ENCODE measurements around the gene CEP85.

CEP85 gene

DNA sequence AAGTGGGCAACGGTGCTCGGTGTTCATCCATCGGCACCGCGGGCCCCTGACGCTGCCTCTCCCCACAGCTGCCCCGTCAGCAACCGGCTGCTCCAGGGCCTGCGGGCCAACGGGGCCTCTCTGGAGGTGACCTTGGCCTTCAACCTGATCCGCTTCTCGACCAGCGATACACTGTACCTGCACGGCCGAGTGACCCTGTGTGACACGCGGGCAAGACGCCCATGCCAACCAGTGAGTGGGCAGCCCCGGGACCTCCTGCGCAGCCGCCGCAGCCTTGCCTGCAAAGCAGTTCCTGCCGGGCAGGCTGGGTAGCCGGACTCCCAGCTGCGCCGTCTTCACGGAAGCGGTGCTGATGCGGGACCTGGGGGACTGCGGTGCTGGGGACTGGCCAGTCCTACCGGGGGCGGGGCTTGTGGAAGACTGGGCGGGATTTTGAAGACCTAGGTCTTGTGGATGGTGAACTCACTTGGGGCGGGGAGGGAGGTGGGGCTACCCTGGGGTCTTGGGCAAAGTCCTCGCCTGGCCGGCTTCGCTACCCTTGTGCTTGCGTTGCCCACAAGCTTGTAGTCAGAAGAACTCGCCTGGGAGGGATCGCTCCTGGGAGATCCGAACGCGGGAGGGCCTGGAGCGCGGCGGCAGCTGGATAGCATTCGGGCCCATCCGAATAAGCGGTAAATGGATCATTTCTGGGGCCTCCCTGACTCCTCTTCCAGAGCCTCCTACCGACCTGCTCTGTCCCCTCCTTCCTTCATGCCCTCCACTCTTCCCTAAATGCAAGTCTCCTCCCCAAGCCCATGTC is 8.8 kb upstream of the CEP85 start:
- DNase-seq: no peak

DNA sequence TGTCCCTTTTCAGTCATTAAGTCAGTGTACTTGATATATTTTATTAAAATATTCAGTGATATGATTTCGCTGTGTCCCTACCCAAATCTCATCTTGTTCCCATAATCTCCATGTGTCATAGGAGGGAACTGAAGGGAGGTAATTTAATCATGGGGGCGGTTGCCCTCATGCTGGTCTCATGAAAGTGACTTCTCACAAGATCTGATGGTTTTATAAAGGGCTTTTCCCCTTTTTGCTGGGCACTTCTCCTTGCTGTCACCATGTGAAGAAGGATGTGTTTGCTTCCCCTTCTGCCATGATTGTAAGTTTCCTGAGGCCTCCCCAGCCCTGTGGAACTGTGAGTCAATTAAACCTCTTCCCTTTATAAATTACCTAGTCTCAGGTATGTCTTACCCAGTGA is 3.3 kb upstream of the CEP85 start:
- DNase-seq: peak; percentile 35

DNA sequence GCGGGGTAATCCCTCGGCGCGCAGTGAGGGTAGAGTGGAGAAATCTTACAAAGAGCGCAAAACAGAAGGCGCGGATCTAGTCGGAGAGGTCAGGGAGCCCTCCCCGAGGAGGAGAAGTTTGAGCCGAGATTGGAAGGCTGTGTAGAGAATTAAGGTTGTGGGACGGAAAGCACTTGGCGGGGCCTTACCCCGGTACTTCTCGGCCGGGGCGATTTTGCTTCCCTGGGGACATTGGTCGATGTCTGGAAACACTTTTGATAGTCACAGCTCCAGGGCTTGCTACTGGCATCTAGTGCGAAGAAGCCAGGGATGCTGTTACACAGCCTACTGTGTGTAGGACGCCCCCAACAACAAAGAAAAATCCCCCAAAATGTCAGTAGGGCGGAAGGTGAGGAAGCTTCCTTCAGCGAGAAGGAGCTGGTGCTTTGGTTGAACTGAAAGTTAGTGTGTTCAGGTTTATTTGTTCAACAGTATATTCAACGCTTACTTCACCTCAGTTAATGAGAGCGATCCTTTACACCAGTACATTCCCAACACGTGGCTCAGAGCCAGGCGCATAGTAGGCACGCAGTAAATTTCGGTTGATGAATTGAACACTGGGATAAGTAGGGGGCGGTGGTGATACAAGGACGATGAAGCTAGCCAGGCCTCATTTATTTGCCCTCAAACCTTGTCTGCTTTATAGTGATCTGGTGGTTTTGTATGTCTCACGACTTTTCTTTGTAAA is 807 bp downstream of the CEP85 start:
- peak; percentile 36 for DNase-seq

DNA sequence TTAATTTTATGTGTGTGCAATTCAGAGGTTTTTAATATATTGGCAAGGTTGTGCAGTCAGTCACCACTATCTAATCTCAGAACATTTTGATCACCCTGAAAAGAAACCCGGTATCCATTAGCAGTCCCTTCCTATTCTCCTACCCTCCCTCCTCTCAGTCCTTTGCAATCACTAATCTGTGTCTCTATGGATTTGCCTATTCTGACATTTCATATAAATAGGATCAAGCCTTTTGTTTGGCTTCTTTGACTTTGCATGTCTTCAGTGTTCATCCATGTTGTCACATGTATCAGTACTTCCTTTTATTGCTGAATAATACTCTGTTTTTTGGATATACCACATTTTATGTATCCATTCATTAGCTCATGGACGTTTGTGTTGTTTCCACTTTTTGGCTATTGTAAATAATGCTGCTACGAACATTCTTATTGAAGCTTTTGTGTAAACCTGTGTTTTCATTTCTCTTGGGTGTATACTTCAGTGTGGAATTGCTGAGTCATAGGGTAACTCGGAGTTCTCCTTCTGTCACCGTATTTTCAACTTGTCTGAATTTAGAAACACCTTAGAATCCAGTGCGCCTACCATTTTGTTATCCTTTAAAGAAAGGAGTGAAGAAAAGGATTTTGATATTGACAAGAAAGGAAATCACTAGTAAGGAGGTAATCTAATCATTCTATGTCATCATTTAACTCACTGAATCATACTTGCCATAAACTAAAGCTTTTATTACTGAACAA is 3.4 kb downstream of the CEP85 start:
- DNase-seq: peak; percentile 9

DNA sequence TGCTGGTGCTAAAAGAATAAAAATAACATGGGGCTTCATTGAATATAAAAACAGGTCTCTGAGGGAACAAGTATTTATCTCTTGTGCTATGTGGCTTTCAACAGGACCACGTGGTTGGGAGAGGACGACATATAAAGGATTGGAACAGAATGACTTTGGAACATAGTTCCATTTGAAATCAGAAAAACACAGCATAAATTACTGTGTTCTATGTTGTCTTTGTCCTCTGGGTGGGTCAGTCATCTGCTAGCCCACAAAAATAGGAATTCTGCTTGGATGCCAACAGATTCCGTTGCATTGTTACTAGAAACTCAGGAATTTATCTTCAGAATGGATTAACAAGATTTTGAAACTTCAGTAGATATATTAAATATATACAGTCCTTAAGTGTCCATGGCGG is 5.9 kb downstream of the CEP85 start:
- no peak for DNase-seq

DNA sequence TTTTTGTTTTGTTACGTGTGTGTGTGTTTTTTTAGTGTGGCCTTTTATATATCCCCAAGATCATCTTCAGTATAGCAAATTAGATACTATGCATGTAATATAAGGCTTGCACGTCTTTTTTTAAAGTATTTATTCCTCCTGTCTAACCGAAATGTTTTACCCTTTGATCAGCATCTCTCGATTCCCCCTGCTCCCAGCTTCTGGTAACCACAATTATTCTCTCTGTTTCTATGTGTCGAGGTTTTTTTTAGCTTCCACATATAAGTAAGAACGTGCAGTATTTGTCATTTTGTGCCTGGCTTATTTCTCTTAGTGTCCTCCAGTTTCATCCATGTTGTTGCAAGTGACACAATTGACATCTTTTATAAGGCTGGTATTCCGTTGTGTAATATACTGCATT is 18.7 kb downstream of the CEP85 start:
- no peak for DNase-seq

GRCh38 chr1:26254404-26254803 is 20.4 kb downstream of the CEP85 start:
- DNase-seq: no peak

DNA sequence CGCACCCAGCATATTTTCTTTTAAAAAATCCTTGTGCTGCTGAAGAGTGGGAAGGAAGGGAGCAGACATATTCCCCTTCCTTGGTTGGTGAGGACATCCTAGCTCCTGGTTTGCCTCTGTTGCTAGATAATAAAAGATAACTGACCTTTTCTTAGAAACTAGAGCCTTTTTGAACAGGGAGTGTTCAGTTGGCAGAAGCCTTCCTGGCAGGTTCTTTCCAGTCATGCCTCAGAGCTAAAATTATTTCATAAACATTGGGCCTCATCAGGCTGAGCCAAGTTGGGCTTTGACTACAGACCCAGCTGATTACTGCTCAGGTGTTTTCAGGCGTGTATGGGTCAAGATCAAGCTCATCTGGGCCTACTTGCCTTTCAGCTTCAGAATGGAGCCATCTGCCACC is 23.2 kb downstream of the CEP85 start:
- DNase-seq: no peak

GRCh38 chr1:26259005-26259404 is 25.0 kb downstream of the CEP85 start:
- DNase-seq: peak; percentile 47

- peak; percentile 86 for DNase-seq
Observed at GRCh38 chr1:26259578-26259977, 25.6 kb downstream of the CEP85 start.

- DNase-seq: no peak
Observed at GRCh38 chr1:26263212-26263611, 29.2 kb downstream of the CEP85 start.

GRCh38 chr1:26265405-26265804 is 31.4 kb downstream of the CEP85 start:
- DNase-seq: no peak

GRCh38 chr1:26268290-26269197 is 34.5 kb downstream of the CEP85 start:
- DNase-seq: no peak

GRCh38 chr1:26269198-26269550 is 35.2 kb downstream of the CEP85 start:
- DNase-seq: no peak

- DNase-seq: peak; percentile 91
Observed at GRCh38 chr1:26274801-26275425, 40.9 kb downstream of the CEP85 start.

DNA sequence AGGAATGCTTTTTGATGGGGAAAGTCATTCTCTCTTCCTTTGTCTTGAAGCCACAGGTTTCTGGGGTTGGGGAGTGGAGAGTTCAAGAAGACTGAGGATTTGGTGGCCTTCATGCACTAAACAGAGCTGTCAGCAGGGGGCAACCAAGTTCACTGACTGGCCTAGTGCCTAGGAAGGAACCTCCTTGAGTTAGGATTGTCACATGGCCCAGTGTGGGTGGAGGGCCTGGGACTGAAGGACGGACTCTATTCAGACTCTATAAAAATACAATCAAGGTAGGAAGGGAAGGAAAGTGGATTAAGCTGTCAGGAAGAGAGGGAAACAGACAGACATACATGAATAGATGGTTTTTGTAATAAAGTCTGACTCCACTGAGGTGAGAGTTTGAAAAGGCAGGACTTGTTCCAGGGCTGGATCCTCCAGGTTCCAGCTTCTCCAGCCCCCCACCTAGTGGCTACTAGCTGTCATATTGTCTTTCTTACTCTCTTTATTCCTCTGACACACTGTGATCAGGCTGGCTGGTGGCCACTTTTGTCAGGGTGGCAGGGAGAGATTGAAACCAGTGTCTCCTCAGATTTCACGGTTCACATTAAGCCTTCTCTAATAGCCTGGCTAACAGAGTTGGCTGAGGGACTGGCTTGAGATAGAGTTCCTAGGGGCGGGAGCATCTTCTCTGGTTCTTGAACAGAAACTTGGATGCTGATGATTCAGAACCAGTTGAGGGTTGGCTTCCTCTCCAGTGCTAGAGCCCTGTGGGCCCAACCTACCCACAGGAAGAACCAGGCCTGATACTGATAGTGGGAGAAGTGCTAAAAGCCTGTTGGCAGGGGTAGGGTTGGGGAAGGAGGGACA is 41.8 kb downstream of the CEP85 start:
- peak; percentile 97 for DNase-seq

- DNase-seq: no peak
Observed at GRCh38 chr1:26276432-26276838, 42.4 kb downstream of the CEP85 start.

DNA sequence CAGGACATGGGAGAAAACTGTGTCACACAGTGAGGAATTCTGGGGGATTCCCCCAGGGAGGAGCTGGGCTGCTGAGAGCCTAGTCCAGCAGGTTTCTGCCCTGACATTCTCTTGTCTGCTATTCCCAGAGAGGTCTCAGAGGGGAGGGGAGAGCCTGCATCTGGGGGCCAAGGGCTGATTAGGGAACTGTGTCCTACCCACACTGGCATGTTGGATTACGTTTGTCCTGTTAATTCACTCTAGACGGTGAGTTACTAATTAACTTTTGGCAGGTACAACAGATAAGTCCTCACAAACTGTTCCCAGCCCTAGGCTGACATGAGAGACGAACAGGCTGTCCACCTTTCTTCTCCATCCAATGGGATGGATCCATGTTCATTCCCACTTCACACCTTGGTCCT is 43.3 kb downstream of the CEP85 start:
- no peak for DNase-seq

DNA sequence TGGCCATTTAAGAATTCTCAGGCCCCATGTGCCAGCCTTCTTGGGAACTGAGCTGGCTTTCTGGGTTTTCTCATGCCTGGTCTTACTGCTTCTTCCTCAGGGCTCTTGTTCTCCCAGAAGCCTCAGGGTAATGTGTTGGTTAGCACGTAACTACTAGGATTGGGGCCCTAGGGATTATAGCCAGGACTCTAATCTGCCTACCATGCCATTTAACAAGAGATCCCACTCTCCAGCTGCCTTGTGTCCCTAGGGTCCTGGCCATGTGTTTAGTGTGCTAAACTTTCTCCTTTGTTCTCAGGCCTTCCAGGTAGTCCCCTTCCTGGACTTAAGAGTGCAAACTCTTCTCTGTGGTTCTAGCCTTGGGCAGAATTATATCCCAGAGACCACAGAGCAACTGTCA is 43.7 kb downstream of the CEP85 start:
- DNase-seq: no peak

GRCh38 chr1:26278303-26278702 is 44.3 kb downstream of the CEP85 start:
- DNase-seq: no peak

- DNase-seq: peak; percentile 87
Observed at GRCh38 chr1:26278724-26279455, 44.9 kb downstream of the CEP85 start.
